GM18498 (cell line): ENCODE data around the gene ZNF438.
"Not testable (repeated sequence)": the region's sequence is repeated elsewhere in the genome, so short reads cannot be mapped to it uniquely, and the experiment has no call there.

Source experiments
- ATAC-seq: cut with Tn5 transposase; IDR thresholded peaks from one replicate; pipeline ENCODE4 v1.9.1; 2021; ENCODE audit warnings: mild to moderate bottlenecking, moderate library complexity; ENCODE audit not compliant: unreplicated experiment

Gene ZNF438

GRCh38 chr10:30812018-30812851 lies 219.4 kb downstream of the ZNF438 start:
- ATAC-seq: no peak

DNA sequence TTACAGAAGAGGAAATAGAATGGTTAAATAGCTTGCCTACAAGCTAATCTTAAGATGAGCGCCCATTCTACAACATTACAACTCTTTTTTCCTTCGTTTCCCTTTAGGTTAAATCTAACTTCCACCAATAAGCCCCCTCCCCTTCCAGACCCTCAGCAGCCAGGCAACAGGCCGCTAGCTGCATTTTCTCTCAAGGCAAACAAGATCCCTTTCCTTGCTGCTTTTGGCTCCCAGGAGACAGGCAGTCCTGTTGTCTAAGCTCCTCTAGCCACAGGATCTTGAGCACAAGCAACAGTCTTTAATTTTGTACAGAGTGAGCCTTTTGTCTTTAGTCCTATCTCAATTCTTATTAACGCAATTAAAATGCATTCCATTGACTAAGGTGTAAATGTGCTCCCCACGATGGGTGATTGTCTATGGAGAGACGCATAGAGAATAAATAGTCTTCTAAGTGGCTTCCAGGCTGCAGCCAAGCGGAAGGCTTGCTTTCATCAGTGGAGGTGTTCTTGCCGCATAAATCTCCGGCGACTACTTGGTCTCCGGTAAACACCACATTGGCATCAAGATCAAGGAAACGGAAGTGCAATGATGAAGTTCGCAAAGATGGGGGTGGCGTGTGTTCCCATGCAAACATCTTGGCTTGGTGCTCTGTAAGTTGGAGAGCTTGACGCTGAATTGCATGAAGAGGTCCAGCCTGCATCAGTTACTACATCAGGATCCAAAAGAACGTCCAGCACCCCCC lies 220.2 kb downstream of the ZNF438 start:
- no peak for ATAC-seq

DNA sequence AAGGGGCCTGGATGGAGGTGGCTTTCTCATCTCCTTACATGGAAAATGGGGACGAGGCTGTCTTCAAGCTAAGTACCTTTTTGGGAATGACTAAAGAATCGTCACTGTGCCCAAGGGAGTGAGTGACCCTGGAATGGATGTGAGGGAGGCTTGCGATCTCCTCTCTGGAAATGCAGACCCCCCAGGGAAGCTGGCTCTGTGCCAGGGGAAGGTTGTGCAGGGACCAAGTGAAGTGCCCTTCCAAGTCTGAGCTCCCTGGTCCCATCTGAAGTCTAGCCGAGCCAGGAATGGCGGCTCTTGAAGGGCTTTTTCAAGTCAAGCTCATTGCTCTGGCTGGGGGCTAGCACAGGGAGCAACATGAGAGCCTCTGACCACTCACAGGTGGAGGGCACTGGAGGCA lies 221.2 kb downstream of the ZNF438 start:
- ATAC-seq: no peak

GRCh38 chr10:30806850-30807249 lies 224.8 kb downstream of the ZNF438 start:
- no peak for ATAC-seq

DNA sequence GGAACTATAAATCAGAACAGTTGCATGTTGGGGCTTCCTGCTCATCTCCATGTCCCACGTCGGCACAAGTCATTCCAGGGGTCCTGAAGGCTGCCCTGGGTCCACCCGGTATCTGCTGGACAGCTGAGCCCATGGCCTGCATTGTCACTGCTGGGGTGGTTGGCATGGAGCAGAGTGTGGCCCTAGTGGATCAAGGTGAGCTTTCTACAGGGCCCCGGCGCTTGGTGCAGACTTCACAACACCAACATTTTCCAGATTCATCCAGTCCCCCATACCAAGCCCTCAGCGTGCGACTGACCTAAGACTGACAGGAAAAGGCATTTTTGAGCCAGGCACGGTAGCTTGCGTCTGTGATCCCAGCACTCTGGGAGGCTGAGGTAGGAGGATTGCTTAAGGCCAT lies 226.6 kb downstream of the ZNF438 start:
- ATAC-seq: no peak

DNA sequence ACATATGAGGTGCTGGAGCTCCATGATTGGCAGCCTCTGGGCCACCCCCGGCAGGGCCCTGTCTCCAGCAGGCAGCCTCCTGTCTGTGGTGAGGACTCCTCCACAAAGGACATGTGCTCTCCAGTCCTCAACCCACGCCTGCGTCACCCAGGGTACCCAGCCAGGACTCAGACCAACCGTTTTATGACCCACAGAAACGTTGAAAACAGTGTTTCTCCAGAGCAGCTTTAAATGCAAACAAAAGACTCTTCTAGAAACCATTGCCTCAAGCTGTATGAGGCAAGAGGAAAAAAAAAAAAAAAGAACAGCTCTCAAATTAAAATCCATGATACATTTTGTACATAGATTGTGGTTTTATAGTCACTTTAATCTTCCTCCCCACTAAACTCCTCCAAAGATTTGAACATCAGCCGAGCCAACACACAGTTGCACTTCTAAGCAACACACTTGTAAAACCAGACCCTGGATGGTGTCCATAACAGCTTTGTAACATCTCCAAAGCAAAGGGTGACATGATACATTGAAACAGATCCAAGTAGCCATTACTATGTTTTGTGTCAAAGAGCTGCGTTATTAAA lies 227.1 kb downstream of the ZNF438 start:
- no peak for ATAC-seq

GRCh38 chr10:30803892-30804322 lies 227.8 kb downstream of the ZNF438 start:
- no peak for ATAC-seq

DNA sequence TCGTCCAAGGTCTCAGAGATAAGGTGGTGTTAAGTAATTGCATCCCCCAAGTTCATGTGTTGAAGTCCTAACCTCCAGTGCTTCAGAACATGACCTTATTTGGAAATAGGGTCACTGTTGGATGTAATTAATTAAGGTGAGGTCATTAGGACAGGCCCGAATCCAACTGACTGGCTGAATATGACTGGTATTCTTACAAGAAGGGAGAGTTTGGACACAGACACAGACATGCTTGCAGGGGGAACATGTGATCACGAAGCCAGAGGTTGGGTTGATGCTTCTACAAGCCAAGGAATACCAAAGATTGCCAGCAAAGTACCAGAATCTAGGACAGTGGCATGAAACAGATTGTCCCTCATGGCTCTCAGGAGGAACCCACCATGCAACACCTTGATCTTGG lies 228.6 kb downstream of the ZNF438 start:
- no peak for ATAC-seq

DNA sequence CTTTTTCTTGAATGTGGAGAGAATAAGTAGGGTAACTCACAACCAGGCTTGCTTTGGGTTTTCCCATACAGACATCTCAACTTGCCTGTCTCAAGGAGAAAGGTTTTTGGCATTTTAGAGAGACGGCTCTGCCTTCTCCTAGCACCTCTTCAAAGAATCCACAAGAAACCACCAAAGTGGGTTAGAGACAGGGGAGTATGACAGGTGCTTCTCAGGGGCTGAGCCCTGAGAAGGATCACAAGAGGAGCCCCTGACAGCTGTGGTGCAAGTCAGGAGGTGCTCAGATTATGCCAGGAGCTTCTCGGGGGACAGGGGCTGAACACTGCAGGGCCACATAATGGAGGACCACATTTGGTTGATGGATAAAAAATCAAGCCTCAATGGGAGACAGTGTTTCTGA lies 231.3 kb downstream of the ZNF438 start:
- no peak for ATAC-seq

GRCh38 chr10:30798646-30799185 lies 232.9 kb downstream of the ZNF438 start:
- ATAC-seq: no peak

- not testable (repeated sequence) for ATAC-seq
Measured at GRCh38 chr10:30795024-30795423, 236.6 kb downstream of the ZNF438 start.
